PC-3 (cell line): ENCODE data around the gene CXCR6. TPM values are rescaled to one million over a fixed set of nuclear protein-coding genes. Genes with fewer than 3 reads are reported as not detected.
A peak's percentile ranks its signal among the peaks of the same experiment; 100 is the strongest.

Source experiments
- ATAC-seq: fragments of 200-7000 bp; cut with Tn5 transposase; 2 replicates; pipeline ENCODE4 v1.9.1; 2020; ENCODE audit warnings: mild to moderate bottlenecking, moderate library complexity
- BruUV-seq: library from RNA; stranded (reverse); fragments of 400-500 nt; replicated peaks from 2 replicates; lab custom pipeline; 2021; lab: Mats Ljungman, UMichigan
- CTCF ChIA-PET: fragments of 300-600 bp; sonication (Branson Sonifier 250); formaldehyde crosslinking; loops from one replicate; lab custom pipeline; 2022; ENCODE audit warnings: antibody characterized with exemption; lab: Charles Lee
- POLR2A ChIA-PET: fragments of 300-600 bp; sonication (Branson Sonifier 250); formaldehyde crosslinking; loops from one replicate; lab custom pipeline; 2022; ENCODE audit warnings: antibody characterized with exemption; ENCODE audit not compliant: unreplicated experiment; lab: Charles Lee
- DNase-seq: peaks from one replicate; pipeline ENCODE4 v3.0.0-alpha.2; 2015
- H2AFZ ChIP-seq: fragments of 300-600 bp; sonication (generic); 2 replicates; pipeline ENCODE4 v1.6.0; 2016; ENCODE audit warnings: antibody characterized with exemption, low read length
- H3F3A ChIP-seq: fragments of 300-600 bp; sonication (generic); one replicate; pipeline ENCODE4 v1.6.0; 2017; ENCODE audit warnings: antibody characterized with exemption, low read length, control low read depth, mild to moderate bottlenecking; ENCODE audit not compliant: unreplicated experiment
- H3K27ac ChIP-seq: fragments of 300-600 bp; sonication (generic); 2 replicates; pipeline ENCODE4 v1.5.1; 2016; ENCODE audit warnings: mild to moderate bottlenecking, low read length
- H3K27me3 ChIP-seq: fragments of 300-600 bp; sonication (generic); 2 replicates; pipeline ENCODE4 v1.6.1; 2016; ENCODE audit warnings: low read length, mixed read lengths
- H3K36me3 ChIP-seq: fragments of 300-600 bp; sonication (generic); 2 replicates; pipeline ENCODE4 v1.6.1; 2016; ENCODE audit warnings: low read depth, mixed run types, low read length, mixed read lengths
- H3K4me1 ChIP-seq: fragments of 300-600 bp; sonication (generic); 2 replicates; pipeline ENCODE4 v1.5.1; 2016; ENCODE audit warnings: low read length; ENCODE audit not compliant: insufficient read depth
- H3K4me2 ChIP-seq: fragments of 300-600 bp; sonication (generic); 2 replicates; pipeline ENCODE4 v1.6.0; 2016; ENCODE audit warnings: low read length
- H3K4me3 ChIP-seq: fragments of 300-600 bp; sonication (generic); 2 replicates; pipeline ENCODE4 v1.5.1; 2016; ENCODE audit warnings: mild to moderate bottlenecking, low read length, mixed read lengths
- H3K79me2 ChIP-seq: fragments of 300-600 bp; sonication (generic); 2 replicates; pipeline ENCODE4 v1.6.1; 2017; ENCODE audit warnings: low read length, mixed read lengths
- H3K9ac ChIP-seq: fragments of 300-600 bp; sonication (generic); 2 replicates; pipeline ENCODE4 v1.6.0; 2016; ENCODE audit warnings: mild to moderate bottlenecking, low read length
- H3K9me2 ChIP-seq: fragments of 300-600 bp; sonication (generic); replicated peaks from 2 replicates; pipeline ENCODE4 v1.6.1; 2016; ENCODE audit warnings: mixed run types, low read length, mixed read lengths
- H3K9me3 ChIP-seq: fragments of 300-600 bp; sonication (generic); 2 replicates; pipeline ENCODE4 v1.6.1; 2016; ENCODE audit warnings: low read length, mixed read lengths
- H4K20me1 ChIP-seq: fragments of 300-600 bp; sonication (generic); 2 replicates; pipeline ENCODE4 v1.6.1; 2016; ENCODE audit warnings: low read length, mixed read lengths
- EZH2 ChIP-seq: fragments of 300-600 bp; sonication (generic); IDR thresholded peaks from one replicate; pipeline ENCODE4 v1.6.1; 2017; ENCODE audit warnings: antibody characterized with exemption, mild to moderate bottlenecking, low read length; ENCODE audit not compliant: unreplicated experiment
- EZH2phosphoT487 ChIP-seq: fragments of 300-600 bp; sonication (generic); IDR thresholded peaks from 2 replicates; pipeline ENCODE4 v1.6.1; 2018; ENCODE audit warnings: mild to moderate bottlenecking, antibody characterized with exemption, low read length, borderline replicate concordance
- intact Hi-C: fragments of 100-400 bp; cut with micrococcal nuclease; formaldehyde crosslinking; loops from 2 replicates; pipeline ENCODE4 v1.9.0; 2023
- total RNA-seq: library from RNA; depleted of rRNA; stranded (reverse); fragments of >200 nt; gene quantifications from 2 replicates; pipeline ENCODE4 v1.2.3, GENCODE V29; 2014
- TF ChIP-seq, protein P1 (sequence below): fragments of 300-600 bp; sonication (generic); conservative IDR thresholded peaks from 2 replicates; pipeline ENCODE4 v1.5.1; 2017; ENCODE audit warnings: antibody characterized with exemption, low read depth, mild to moderate bottlenecking, low read length

The CXCR6 gene
- total RNA-seq, 1 experiment from 2014 or later = not detected

- Histone ChIP-seq H3K27me3 (no peaks in the 10 kb centered on the region), H3K27ac (no peak overlapping the region), H3K9me2 (no peaks in the 10 kb centered on the region), H3K4me3 (no peak overlapping the region), H4K20me1 (no peaks in the 10 kb centered on the region), H3K4me2 (no peak overlapping the region), H3K36me3 (peaks cover 26% of the 10 kb centered on the region; the same call in 1 of the 2 replicates), H3F3A (no peaks in the 10 kb centered on the region), H3K9ac (no peak overlapping the region), H2AFZ (no peak overlapping the region), H3K79me2 (no peaks in the 10 kb centered on the region), H3K9me3 (no peaks in the 10 kb centered on the region), H3K4me1 (no peaks in the 10 kb centered on the region)
- no TSS peak for BruUV-seq
- DNase-seq = peak; percentile 69
- ATAC-seq = peak; percentile 94
- intact Hi-C loops = loop anchor here (1.0 kb wide), 2 partner anchors 85 to 168 kb away; no protein-coding TSS in a partner anchor
- no peak for TF ChIP-seq EZH2phosphoT487
- TF ChIP-seq, protein P1, sequence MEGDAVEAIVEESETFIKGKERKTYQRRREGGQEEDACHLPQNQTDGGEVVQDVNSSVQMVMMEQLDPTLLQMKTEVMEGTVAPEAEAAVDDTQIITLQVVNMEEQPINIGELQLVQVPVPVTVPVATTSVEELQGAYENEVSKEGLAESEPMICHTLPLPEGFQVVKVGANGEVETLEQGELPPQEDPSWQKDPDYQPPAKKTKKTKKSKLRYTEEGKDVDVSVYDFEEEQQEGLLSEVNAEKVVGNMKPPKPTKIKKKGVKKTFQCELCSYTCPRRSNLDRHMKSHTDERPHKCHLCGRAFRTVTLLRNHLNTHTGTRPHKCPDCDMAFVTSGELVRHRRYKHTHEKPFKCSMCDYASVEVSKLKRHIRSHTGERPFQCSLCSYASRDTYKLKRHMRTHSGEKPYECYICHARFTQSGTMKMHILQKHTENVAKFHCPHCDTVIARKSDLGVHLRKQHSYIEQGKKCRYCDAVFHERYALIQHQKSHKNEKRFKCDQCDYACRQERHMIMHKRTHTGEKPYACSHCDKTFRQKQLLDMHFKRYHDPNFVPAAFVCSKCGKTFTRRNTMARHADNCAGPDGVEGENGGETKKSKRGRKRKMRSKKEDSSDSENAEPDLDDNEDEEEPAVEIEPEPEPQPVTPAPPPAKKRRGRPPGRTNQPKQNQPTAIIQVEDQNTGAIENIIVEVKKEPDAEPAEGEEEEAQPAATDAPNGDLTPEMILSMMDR = peak; percentile 92
- CTCF ChIA-PET = interaction anchor here (0.6 to 1.0 kb wide), 3 partner anchors 96 to 168 kb away, joined by 4 to 7 read pairs (median 5); no protein-coding TSS in a partner anchor
- POLR2A ChIA-PET = interaction anchor here (0.5 kb wide), 1 partner anchor 168 kb away, joined by 11 read pairs; no protein-coding TSS in a partner anchor
These were observed 14.1 kb upstream of the CXCR6 start for GRCh38 chr3:45929042-45929679.

GRCh38 chr3:45931496-45931895 lies 11.8 kb upstream of the CXCR6 start:
- no peaks in the 10 kb centered on the region for H3K9me2 ChIP-seq
- DNase-seq (no peak), ATAC-seq (no peak)
- ChIA-PET CTCF (no interaction called here), POLR2A (no interaction called here)
- H3K4me3 ChIP-seq = no peak overlapping the region
- no peaks in the 10 kb centered on the region for H3K27me3 ChIP-seq
- intact Hi-C loops = no loop called here
- no peak overlapping the region for H3K4me2 ChIP-seq
- H3K79me2 ChIP-seq = no peaks in the 10 kb centered on the region
- H2AFZ ChIP-seq = no peak overlapping the region
- H3F3A ChIP-seq = no peaks in the 10 kb centered on the region
- H4K20me1 ChIP-seq = no peaks in the 10 kb centered on the region
- peaks cover 32% of the 10 kb centered on the region for H3K36me3 ChIP-seq
- H3K9ac ChIP-seq = no peak overlapping the region
- no peak overlapping the region for H3K27ac ChIP-seq
- H3K9me3 ChIP-seq = no peaks in the 10 kb centered on the region
- H3K4me1 ChIP-seq = no peaks in the 10 kb centered on the region
- no TSS peak for BruUV-seq
- TF ChIP-seq, protein P1 = no peak
- no peak for TF ChIP-seq EZH2phosphoT487
- TF ChIP-seq EZH2 = no peak

DNA sequence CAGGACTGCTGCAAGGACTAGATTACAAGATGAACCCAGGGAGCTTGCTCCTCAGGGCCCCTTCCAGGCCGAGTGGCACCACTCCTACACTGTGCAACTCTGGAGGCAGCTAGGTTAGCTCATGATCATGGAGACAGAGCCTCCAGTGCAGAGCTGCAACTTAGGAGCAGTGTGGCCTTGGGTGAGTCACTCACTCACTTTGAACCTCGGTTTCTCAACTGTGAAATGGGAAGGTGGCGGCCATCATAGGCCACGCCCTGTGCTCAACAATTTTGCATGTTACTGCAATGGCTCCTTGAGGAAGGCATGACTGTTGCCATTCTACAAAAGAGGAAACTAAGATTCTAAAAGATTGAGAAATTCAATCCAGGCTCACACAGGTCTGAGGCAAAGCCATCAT lies 11.2 kb upstream of the CXCR6 start:
- BruUV-seq = no TSS peak
- intact Hi-C loops = no loop called here
- POLR2A ChIA-PET = no interaction called here

More for the DNA sequence above, 11.2 kb upstream of the CXCR6 start:
- Histone ChIP-seq H4K20me1 (no peaks in the 10 kb centered on the region), H3K9me3 (no peaks in the 10 kb centered on the region), H3K27ac (no peak overlapping the region), H3K27me3 (no peaks in the 10 kb centered on the region), H3K36me3 (peaks cover 31% of the 10 kb centered on the region), H3K4me3 (no peak overlapping the region), H2AFZ (no peak overlapping the region), H3F3A (no peaks in the 10 kb centered on the region), H3K4me2 (no peak overlapping the region), H3K9me2 (no peaks in the 10 kb centered on the region), H3K9ac (no peak overlapping the region), H3K4me1 (no peaks in the 10 kb centered on the region), H3K79me2 (no peaks in the 10 kb centered on the region)
- no peak for DNase-seq
- no peak for ATAC-seq
- TF ChIP-seq, protein P1 = no peak
- TF ChIP-seq EZH2phosphoT487 (no peak), EZH2 (no peak)
- CTCF ChIA-PET = no interaction called here
